T-helper 1 cell treated with Interleukin-12 subunit alpha and Interleukin-12 subunit beta and Interleukin-4 antibody, amounts not matched to agents 30 ng/mL and 1 ng/mL, for 36 hours (primary cell): ENCODE measurements around the gene GALNT13. TPM values are rescaled to one million over a fixed set of nuclear protein-coding genes. Genes with fewer than 3 reads are reported as not detected.

Experiments
- intact Hi-C: fragments of 100-400 bp; cut with micrococcal nuclease; formaldehyde crosslinking; loops from one replicate; pipeline ENCODE4 v1.15.1; 2024
- total RNA-seq: library from RNA; stranded (reverse); gene quantifications from 2 replicates; pipeline ENCODE4 v1.2.3, GENCODE V29; 2022

The GALNT13 gene
- total RNA-seq, 1 donor from 2014 or later = not detected

DNA sequence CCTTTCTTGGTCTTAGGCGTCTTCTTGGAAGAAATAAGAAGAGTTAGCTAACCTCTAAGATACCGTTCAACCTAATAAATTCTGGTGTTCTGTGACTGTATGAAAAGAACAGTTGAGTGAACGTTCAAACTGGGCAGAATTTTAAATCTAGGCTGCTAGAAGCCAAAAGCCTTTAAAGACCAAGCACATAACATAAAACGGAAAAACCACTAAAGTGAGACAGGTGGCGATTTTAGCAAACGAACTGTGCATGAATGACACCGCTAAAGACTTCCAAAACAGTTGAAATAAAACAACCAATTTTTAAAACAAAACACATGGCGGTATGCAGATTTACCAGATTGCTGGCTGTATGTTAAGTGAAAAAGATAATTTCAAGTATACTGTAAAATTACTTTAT lies 73.1 kb downstream of the GALNT13 start:
- intact Hi-C loops = no loop called here

DNA sequence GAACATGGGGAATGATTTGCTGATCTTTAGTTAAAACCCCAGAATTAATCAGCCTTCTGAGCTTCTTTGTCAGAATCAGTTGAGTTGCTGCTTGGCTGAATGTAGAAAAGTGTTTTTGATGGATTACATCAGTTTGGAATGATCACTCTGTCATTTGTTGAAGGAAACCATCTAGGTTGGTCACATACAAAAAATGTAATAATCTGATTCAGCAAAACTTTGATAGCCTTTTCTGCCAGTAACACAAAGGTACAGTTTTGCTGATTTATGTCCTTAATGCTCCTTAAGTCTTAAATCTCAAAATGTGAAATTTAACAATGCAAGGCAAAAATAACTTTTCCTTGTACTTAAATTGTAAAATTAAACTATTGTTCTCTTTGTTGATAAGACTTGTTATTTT lies 74.3 kb downstream of the GALNT13 start:
- intact Hi-C loops = no loop called here

DNA sequence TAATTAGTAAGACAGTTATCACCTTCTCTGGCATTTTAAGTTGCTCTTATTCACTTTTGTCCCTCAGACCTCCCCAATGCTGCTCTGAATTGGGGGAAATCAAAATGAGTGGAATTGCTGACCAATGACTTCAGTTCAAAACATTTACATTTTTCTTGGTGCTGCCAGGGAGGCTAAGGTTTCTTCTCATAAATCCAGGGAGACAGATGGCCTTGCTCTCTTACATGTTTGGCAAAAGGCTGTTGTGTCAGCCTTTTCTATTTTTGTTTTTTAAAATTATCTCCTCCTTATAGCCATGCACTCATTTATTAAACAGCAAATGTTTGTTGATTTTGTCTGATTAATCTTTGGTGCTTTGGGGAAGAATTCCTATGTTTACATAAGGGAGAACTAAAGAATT lies 82.0 kb downstream of the GALNT13 start:
- intact Hi-C loops = no loop called here

DNA sequence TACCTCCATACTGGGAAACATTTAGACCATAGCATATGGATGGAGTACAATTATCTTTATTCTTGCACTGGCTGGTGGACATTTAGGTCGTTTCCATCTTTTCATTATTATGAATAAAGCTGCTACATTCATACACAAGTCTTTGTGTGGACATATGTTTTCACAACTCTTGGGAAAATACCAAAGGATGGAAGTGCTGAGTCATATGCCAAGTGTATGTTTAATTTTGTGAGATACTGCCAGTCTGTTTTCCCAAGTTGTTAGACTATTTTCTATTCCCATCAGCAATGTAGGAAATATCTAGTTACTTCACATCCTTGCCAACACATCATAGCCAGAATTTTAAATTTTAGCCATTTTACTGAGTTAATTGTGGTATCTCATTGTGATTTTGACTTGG lies 91.5 kb downstream of the GALNT13 start:
- intact Hi-C loops = no loop called here

DNA sequence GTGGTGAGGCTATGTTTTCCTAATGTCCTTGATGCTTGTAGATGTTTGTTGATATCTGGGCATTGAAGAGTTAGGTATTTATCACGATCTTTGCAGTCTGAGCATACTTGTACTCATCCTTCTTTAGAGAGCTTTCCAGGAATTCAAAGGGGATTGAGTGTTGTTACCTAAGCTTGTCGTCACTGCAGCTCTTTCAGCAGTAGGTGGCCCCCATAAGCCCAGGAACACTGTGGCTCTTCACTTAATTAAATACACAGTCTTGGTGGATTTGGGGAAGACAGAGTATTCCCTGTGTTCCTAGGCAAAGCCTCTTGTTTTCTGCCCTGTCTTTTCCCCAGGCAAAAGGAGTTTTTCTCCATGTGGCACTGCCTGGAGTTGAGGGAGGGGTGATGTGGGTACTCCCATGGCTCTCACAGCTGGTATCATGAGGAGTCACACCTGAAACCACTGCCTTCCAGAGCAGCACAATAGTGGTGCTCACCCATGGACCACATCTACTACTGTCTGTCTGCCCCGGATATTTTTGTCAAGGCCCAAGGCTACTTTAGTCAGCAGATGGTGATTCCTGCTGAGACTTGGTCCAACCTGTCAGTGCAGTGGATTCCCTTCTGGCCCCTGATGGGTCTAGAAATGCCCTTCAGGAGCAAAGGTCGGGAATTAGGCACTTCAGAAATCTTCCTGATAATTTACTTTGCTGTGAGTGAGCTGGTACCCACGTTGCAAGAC lies 95.7 kb downstream of the GALNT13 start:
- intact Hi-C loops = no loop called here

DNA sequence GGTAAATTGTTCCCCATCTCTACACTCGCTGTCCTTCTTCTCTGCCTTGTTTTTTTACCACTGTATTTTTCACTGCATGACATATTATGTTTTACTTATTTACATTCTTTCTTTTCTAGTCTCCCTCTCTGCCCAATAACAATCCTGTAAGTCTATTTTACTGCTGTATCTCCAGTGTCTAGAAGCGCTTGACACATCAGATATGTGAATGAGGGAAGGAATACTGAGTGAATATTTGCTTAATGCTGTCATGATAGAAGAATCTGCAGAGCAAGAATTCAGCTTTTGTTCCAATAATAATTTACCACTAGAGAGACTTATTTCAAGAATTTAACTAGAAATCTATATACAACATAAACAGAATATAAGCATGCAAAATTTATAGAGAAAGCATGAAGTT lies 99.5 kb downstream of the GALNT13 start:
- intact Hi-C loops = no loop called here

DNA sequence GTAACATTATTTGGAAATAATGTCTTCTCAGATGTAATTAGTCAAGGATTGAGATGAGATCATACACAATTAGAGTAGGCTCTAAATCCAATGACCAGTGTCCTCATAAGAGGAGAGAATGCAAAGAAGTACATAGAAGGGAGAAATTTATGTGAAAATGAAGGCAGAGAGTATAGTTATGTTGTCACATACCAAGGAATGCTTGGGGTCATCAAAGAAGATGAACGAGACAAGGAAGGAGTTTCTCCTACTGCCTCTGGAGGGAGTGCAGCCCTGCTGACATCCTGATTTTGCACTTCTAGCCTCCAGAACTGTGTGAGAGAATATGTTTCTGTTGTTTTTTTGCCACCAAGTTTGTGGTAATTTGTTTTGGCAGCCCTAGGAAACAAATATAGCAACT lies 100.1 kb downstream of the GALNT13 start:
- intact Hi-C loops = no loop called here

DNA sequence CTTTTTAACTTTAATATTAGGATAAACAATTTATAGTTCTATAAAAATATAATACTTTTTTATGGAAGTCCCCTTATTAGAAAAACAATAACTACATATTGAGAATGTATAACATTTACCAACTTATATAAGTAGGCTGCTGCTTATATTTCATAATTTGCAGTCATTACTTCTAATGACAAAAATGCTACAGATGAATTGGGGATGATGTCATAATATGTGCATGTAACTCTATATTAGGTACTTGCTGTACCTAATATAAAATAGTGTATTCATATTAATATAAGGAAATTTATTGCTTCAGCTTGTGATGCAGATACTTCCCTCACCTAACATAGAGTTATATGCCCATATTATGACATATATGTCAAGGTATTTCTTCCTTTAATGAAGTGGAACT lies 100.7 kb downstream of the GALNT13 start:
- intact Hi-C loops = no loop called here

DNA sequence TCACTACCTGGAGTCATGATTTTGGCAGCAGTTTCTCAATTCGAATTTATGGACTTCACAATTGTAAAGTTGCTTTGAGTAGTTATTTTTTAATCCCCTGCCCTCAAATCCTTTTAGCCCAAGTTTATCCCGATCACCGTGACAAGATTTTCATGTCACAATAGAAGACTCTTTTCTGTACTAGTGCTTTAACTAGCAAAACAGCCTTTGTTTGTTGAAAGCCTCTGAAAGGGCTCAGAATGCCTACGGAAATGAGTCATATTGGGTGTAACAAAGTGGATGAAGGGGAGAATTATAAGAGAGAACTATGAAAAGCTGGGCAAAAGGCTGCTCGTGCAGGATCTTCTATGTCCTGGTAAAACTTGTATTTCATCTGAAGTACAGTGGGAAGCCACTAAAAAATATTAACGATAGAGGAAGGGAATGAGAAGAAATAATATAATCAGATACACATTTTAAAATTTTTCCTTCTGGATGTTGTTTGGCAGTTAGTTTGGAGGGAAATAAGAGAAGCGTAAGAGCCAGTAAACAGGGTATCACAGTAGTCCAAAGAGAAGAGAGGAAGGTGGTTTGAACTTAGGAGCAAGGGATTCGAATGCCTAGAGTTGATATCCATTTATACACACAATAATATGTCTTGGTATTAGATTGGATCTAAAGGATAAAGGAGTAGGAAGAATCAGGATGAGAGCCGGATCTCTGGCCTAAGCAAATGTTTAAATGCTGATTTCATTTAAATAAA lies 114.9 kb downstream of the GALNT13 start:
- intact Hi-C loops = no loop called here

DNA sequence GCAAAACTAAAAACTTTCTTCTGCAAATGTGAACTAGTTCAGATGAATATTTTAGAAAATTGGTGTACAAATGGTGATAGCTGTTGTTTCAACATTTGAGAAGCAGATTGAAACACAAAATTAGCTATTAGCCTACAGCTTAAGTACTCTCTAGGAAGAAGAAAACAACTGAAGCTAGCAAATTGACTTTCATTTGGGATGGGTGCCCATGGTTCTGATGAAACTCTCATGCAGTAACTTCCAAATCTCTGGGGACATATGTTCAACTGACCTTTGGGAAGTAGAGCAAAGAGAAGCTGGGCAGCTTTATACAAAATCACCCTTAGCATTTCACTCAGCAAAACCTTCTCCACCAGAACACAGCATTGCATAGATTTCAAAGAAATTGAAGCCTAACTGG lies 119.0 kb downstream of the GALNT13 start:
- intact Hi-C loops = no loop called here

DNA sequence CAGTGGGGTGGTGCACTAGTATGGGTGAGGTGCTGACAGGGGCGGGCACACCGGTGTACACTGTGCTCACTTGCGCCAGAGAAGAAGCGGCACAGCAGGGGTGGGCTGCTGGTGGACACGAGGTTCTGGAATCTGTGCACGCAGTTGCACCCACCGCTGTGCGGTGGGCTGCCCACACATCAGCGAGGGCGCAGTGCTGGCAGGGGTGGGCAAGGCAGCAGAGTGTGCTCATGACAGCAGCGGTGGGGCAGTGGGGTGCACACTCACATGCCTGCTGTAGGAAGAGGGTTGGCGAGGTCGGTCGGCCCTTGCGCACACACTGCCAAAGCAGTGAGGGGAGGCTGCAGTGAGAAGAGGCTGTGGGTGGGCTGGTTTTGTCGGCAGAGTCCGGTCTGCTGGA lies 141.8 kb downstream of the GALNT13 start:
- intact Hi-C loops = no loop called here

DNA sequence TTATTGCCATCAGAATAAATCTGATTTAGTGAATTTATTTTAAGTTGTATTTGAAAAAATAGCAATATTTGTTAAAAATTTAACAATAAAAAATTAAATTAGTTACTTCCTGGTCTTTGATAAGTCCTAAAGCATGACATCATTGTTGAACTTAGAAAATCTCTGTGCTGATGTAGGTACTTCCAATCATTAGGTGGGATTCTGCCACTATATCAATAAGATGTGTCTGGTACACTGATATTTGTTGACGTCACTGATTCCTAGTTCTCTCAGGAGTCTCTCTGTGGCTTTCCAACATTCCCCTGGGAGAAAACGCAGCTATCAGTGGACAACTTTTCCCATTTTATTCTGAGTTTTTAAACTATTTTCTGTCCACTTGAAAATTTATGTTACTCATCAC lies 143.5 kb downstream of the GALNT13 start:
- intact Hi-C loops = no loop called here

DNA sequence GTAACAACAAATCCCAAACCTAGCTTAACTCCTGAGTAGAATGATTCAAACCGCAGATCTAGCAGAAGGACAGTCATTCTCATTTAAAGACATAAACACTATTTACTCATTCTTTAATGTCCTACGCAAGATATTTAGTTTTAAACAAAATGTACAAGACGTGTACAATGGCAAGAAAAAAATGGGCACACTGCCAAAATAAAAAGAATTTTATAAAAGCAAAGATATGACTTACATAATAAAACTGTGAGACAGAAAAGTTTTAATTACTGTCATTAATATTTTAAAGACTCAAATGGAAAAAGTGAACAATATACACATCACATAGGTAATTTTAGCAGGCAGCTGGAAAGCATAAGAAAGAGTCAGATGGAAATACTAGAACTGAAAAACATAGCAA lies 157.8 kb downstream of the GALNT13 start:
- intact Hi-C loops = no loop called here

DNA sequence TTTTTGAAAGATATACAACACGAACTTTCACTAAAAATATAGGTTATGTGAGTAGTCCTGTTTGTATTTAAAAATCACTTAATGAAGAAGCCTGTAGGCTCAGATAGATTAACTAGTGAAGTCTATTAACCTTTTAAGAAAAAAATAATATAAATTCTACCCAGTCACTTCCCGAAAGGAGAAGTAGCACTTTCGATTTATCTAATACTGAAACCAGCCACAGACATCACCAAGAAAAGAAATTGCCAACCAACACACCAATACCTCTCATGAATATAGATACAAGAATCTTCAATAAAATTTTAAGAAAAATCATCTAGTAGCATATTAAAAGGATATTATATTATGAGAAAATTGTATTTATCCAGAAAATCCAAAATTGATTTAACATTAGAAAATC lies 160.5 kb downstream of the GALNT13 start:
- intact Hi-C loops = no loop called here

DNA sequence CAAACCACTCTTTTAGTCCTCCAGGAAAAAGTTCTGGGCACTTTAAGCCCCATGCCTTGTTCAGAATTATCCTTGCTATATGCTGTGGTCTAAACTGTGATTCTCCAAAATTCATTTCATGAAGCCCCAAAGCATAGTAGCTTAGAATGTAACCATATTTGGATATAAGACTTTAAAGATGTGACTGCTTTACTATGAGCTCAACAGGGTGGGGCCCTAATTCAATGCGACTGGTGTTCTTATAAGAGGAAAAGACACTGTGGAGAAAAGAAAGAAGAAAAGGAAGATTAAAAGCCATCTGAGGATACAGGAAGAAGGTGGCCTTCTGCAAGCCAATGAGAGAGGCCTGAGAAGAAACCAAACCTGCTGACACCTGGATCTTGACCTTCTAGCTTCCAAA lies 174.8 kb downstream of the GALNT13 start:
- intact Hi-C loops = no loop called here

DNA sequence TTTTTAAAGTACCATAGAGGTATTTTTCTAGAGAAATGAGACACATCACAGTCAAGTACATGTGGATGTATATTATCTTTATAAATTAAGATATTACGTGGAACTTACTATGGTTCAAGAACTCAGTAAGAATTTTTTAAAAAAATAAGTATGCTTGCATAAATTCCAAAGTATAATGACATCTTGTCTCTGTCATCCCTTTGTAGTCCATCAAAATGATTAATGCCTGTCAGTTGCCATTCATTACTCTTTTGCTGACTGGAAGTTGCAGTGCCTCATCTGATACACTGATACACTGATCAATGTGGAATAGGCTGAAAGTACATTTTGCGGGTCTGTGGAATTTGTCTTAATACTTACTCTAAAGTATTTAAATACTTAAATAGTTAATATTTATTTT lies 177.2 kb downstream of the GALNT13 start:
- intact Hi-C loops = loop anchor here (2.0 kb wide), 1 partner anchor 14 kb away; no protein-coding TSS in a partner anchor

DNA sequence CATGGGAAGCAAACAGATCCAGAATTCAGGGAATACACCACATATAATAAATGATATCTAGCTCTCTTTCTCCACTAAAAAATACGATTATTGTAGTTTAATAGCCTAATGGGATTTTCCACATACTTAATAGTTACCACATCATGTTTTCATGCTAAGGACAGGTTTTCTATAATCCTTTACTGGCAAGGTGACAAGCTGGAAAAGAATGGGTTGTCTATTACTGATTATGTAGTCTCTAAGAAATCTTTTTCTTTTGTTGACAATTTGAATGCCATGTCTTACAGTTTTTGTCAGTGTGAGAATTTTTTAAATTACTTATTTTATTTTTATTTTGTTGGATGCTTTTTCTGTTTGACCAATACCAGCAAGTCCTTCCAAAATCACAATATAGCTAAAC lies 177.8 kb downstream of the GALNT13 start:
- intact Hi-C loops = loop anchor here (2.0 kb wide), 1 partner anchor 15 kb away; no protein-coding TSS in a partner anchor

DNA sequence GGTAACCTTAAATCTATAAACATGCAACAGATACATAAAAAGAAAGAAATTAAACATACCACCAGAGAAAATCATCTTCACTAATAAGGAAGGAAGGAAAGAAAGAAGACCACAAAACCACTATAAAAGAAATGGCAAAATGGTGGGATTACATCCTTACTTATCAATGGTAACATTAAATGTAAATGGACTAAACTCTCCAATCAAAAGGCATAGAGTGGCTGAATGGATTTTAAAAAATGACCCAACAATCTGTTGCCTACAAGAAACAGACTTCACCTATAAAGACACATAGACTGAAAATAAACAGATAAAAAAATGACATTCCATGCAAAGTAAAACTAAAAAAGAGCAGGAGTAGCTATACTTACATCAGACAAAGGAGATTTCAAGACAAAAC lies 195.4 kb downstream of the GALNT13 start:
- intact Hi-C loops = no loop called here

DNA sequence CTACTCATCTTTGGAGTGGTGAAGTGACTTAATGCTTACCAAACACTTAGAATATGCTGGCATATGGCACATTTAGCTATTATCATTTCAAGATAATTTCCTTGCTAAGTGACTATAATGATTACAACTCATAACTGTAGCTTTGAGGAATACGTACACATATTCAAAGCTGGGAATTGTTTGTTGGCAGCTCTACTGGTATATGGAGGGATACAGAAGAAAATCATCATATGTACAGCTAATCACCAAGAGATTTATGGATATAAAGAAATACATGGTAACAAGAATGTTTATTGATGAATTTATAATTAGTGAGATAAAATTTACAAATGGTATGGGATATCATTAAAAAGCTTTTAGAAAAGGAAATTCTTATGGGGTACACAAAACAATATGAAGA lies 207.2 kb downstream of the GALNT13 start:
- intact Hi-C loops = no loop called here

DNA sequence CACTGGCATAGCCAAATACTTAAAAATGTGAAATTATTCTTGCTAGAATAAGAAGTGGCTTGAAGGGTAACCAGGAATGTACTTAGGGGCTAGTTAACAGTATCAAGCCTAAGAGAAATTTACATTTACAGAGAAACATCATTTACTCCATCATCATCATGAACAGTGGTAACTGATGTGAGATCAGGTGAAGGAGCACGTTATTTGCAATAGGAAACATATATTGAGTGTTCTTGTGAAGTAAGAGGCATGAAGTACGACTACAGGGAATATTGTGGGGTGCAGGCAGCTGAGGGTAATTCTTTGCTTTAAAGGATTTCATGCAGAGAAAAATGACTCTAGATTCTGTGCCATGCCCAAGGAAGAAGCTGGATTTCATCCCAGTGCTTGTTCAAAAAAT lies 220.8 kb downstream of the GALNT13 start:
- intact Hi-C loops = no loop called here

DNA sequence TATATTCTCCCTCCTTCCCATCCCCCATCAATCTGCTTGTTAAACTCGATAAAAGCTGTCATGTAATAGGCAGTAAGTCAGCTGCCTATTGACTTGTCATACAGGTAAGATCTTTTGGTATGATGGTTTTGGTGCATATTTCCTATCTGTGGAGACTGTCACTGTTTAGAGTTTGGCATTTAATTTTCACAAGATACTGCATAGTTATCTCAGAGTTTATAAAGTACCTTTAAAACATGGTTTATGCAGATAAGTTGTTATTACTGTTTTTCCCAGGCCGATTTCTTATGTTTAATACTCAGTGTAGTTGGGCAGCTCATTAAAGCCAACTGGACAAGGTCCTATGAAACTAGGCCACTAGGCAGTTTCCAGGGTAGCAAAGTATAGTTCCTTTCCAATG lies 222.1 kb downstream of the GALNT13 start:
- intact Hi-C loops = no loop called here

DNA sequence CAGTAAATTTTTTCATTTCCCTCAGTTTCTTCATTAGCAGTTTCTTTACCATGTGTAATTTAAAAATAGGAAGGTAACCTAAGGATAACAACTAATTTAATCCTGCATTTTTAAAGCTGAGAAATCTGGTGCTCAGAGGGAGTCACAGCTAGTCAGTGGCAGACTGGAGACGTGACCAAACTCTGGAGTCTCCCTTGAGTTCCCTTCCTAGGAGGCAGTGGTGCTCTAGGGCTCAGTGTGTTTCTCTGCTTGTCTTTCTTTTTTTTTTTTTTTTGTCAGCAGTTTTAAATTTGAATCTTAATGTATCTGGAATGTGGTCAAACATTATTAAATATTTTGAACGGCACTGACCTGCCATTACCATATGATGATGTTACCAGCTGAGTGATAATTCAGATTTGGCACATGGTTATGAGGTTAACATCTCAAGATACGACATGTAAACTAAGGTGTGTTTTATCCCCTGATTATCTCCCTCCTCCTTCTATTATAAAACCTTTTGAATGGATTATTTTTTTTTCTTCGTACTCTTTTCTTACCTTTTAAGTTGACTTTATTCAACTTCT lies 226.2 kb downstream of the GALNT13 start:
- intact Hi-C loops = no loop called here

DNA sequence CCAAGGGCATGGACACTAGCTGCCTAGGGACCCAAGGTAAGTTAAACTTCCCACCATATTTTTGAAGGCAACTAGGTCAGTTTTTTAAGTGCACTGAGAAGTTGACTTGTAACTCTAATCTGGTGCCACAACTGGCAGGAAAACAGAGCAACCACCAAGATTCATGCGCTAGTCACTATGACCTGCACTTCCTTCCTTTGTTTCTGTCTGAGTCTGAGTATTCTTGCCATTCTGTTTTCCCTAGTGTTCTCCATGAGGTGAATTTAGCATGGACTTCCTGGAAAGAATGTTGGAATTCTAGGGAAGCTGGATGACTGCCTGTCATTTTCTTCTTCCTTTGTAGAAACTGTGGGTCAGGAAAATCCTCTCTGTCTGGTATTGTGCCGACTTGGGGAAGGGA lies 249.0 kb downstream of the GALNT13 start:
- intact Hi-C loops = no loop called here
